EH (cell line): ENCODE results near the gene NFIA.

ENCODE experiments used
- DNase-seq: peaks from one replicate; pipeline ENCODE4 v3.0.0-alpha.2; 2015; ENCODE audit warnings: low read depth

NFIA gene

GRCh38 chr1:61370913-61371279, 288.5 kb downstream of the NFIA start:
- no peak for DNase-seq

- no peak for DNase-seq
Measured at GRCh38 chr1:61372944-61373343, 290.6 kb downstream of the NFIA start.

GRCh38 chr1:61374156-61374555, 291.8 kb downstream of the NFIA start:
- no peak for DNase-seq

- no peak for DNase-seq
Measured at GRCh38 chr1:61375082-61375880, 292.9 kb downstream of the NFIA start.

GRCh38 chr1:61376151-61376550, 293.8 kb downstream of the NFIA start:
- DNase-seq: no peak

GRCh38 chr1:61377242-61377958, 295.0 kb downstream of the NFIA start:
- no peak for DNase-seq

GRCh38 chr1:61378494-61379180, 296.3 kb downstream of the NFIA start:
- DNase-seq: no peak

GRCh38 chr1:61379693-61380092, 297.3 kb downstream of the NFIA start:
- no peak for DNase-seq

GRCh38 chr1:61380561-61380960, 298.2 kb downstream of the NFIA start:
- DNase-seq: no peak

GRCh38 chr1:61386323-61386722, 304.0 kb downstream of the NFIA start:
- no peak for DNase-seq

GRCh38 chr1:61386770-61387169, 304.4 kb downstream of the NFIA start:
- DNase-seq: no peak

GRCh38 chr1:61387829-61388228, 305.5 kb downstream of the NFIA start:
- DNase-seq: no peak

GRCh38 chr1:61388566-61388965, 306.2 kb downstream of the NFIA start:
- peak; percentile 54 for DNase-seq

GRCh38 chr1:61389194-61389925, 307.0 kb downstream of the NFIA start:
- no peak for DNase-seq

GRCh38 chr1:61389926-61390845, 307.8 kb downstream of the NFIA start:
- DNase-seq: no peak

GRCh38 chr1:61391730-61392129, 309.4 kb downstream of the NFIA start:
- DNase-seq: no peak

GRCh38 chr1:61392409-61393242, 310.3 kb downstream of the NFIA start:
- no peak for DNase-seq

- DNase-seq: no peak
Measured at GRCh38 chr1:61393575-61393974, 311.2 kb downstream of the NFIA start.

- DNase-seq: no peak
Measured at GRCh38 chr1:61395146-61395800, 312.9 kb downstream of the NFIA start.

- DNase-seq: no peak
Measured at GRCh38 chr1:61397495-61397894, 315.1 kb downstream of the NFIA start.
